GM10248 (cell line): Measurements from ENCODE around the gene FAM163B.
A peak's percentile ranks its signal among the peaks of the same experiment; 100 is the strongest.

ENCODE experiments used
- CTCF ChIA-PET: fragments of 300-600 bp; sonication (Branson Sonifier 250); formaldehyde crosslinking; extraction: SDS; loops from one replicate; lab custom pipeline; 2021; ENCODE audit warnings: antibody characterized with exemption; lab: Yijun Ruan, JAX
- POLR2A ChIA-PET: fragments of 350-650 bp; sonication (Branson Sonifier 250); formaldehyde crosslinking; extraction: SDS; loops from one replicate; lab custom pipeline; 2020; ENCODE audit warnings: antibody characterized with exemption; lab: Yijun Ruan, JAX
- DNase-seq: peaks from one replicate; pipeline ENCODE4 v3.0.0; 2012; ENCODE audit errors: extremely low spot score
- TF ChIP-seq, protein P1 (sequence below): IDR thresholded peaks from 2 replicates; pipeline ENCODE4 v1.5.1; 2012; ENCODE audit warnings: mild to moderate bottlenecking, low read depth; ENCODE audit errors: extremely low read depth, missing control alignments, control extremely low read depth

FAM163B gene

GRCh38 chr9:133589454-133590227 is 19.5 kb downstream of the FAM163B start:
- TF ChIP-seq, protein P1, sequence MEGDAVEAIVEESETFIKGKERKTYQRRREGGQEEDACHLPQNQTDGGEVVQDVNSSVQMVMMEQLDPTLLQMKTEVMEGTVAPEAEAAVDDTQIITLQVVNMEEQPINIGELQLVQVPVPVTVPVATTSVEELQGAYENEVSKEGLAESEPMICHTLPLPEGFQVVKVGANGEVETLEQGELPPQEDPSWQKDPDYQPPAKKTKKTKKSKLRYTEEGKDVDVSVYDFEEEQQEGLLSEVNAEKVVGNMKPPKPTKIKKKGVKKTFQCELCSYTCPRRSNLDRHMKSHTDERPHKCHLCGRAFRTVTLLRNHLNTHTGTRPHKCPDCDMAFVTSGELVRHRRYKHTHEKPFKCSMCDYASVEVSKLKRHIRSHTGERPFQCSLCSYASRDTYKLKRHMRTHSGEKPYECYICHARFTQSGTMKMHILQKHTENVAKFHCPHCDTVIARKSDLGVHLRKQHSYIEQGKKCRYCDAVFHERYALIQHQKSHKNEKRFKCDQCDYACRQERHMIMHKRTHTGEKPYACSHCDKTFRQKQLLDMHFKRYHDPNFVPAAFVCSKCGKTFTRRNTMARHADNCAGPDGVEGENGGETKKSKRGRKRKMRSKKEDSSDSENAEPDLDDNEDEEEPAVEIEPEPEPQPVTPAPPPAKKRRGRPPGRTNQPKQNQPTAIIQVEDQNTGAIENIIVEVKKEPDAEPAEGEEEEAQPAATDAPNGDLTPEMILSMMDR = peak; percentile 38
- POLR2A ChIA-PET = no interaction called here
- DNase-seq = no peak
- CTCF ChIA-PET = interaction anchor here (0.6 to 1.1 kb wide), 4 partner anchors 9 to 1642 kb away, joined by 3 to 5 read pairs (median 3); no protein-coding TSS in a partner anchor

DNA sequence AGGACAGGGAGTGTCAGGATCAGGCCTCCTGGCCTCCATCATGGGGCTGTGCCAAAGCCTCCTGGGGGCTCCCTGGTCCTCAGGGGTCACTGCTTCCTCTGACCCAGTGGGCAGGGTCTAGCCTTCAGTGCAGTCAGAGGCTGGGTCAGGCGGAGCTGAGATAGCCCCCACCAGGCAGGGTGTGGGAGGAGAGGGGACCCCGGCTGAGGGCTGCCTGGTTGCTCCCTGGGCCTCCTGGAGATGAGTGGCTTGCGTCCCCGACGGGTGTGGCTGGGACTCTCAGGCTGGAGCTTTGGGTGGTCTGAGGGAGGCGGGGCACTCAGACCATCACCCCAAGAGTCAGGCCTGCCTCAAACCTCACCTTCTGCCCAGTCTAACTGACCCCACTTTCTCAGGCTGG is 21.7 kb downstream of the FAM163B start:
- no peak for DNase-seq
- TF ChIP-seq, protein P1 = no peak
- POLR2A ChIA-PET = no interaction called here
- CTCF ChIA-PET = interaction anchor here (0.6 to 0.8 kb wide), 2 partner anchors 9 to 12 kb away, joined by 3 read pairs; no protein-coding TSS in a partner anchor

DNA sequence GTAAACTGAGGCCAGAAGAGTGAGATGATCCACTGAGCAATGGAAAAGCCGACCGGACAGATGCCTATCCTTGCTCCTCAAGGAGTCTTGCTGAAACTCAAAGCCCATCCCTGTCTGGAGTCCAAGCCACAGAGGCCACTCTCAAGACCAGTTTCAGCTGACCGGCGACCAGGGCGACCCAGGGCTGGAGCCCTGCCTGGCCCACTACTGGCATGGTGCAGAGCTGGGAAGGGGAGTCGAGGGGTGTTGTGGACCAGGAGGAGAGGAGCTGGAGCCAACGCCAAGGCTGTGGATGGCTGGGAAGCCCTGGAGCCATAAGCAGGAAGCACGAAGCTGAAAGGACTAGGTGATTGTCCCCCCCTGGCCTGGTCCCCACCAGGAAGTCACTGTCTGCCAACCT is 22.1 kb downstream of the FAM163B start:
- TF ChIP-seq, protein P1 = no peak
- CTCF ChIA-PET = interaction anchor here (0.8 kb wide), 1 partner anchor 10 kb away, joined by 3 read pairs; no protein-coding TSS in a partner anchor
- DNase-seq = no peak
- POLR2A ChIA-PET = no interaction called here

DNA sequence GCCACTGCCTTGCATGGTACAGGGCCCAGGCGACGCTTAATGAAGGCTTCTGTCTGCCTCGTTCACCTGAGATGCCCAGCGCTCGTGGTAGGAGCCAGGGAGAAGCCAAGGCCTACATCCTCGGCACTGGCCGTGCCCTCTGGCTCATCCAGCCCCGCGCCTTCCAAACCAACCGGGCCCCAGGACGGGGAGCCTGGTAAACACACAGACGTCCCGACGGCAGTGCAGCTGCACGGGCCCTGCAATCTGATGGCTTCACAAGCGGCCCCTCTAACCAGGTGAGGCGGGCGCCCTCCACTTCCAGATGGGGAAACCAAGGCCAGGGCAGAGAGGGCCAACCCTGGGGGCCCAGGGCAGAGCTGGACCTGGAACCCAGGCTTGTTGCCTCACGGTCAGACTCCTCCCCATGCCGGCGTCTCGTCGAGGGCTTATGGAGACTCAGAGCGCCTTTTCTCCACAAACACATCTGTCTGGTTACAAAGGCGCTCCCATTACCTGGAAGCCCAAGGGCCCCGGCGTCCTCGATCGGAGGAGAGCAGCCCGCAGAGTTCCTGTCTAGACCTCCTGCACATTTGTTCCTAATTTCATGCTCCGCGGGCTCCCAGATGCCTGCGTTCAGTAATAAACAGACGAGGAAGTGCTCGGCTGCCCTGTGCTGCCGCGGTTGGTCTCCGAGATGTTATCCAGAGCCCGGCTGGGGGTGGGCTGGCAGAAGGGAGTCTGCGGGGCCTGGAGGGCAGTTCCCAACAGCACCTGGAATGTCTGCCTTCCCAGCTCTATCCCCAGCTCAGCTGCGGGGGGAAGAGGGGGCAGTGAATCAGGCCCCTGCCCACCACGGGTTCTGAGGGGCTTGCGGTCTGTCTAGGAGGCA is 23.5 kb downstream of the FAM163B start:
- ChIA-PET CTCF (no interaction called here), POLR2A (no interaction called here)
- no peak for DNase-seq
- TF ChIP-seq, protein P1 = no peak

DNA sequence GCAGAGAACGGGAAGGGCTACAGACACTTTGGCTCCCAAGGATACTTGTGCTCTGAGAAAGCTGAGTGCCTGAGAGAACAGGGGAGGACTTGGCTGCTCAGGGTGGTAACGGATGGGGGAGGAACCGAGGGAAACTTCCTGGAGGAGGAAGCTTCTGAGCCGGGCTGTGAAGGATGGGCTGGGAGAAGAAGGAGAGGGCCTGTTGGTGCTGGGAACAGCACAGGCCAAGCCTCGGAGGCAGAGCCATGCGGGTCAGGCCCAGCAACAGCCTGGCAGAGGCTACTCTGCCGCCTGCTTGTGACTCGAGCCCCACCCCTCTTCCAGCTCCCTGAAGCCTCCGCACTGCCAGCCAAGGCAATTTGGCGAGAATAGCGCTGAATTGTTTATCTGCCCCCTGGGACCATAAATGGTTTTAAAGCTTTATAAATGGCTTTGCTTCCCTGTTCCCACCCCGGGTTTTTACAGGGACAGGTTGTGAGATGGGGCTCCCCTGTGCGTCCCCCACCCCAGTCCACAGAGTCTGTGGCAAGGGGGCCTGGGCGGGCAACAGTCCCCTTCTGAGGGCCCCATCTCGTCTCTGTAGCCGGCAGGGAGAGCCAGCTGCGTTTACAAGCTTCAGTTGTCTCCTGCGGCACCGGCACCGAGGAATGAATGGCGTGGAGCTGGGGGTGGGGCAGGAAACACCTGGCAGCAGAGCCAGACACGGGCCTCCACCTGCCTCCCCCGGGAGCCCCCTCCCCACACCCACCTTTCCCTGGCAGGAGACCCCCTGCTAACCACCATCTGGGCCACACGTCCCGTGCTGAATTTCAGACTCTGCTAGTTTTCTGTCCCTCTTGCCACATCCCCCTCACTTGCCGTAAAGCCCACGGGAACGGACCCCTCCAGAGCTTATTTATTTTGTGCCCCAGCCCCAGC is 24.4 kb downstream of the FAM163B start:
- DNase-seq = no peak
- POLR2A ChIA-PET = no interaction called here
- CTCF ChIA-PET = no interaction called here
- TF ChIP-seq, protein P1 = no peak
